Measurements from ENCODE around the gene LINC00237.

- TF ChIP-seq POLR2A (IDR thresholded peaks at IDR 0.05), result no peak
- TF ChIP-seq CTCF (IDR thresholded peaks at IDR 0.05), result no peak
Measured at GRCh38 chr20:21117521-21117920, 11.4 kb upstream of the LINC00237 start.
